RKO (cell line): ENCODE data around the gene HOXC12.

Source experiments
- DNase-seq: peaks from one replicate; pipeline ENCODE4 v3.0.0-alpha.2; 2016; ENCODE audit warnings: low spot score

The HOXC12 gene

GRCh38 chr12:53984901-53985691 lies 30.4 kb downstream of the HOXC12 start, which contains the start of gene HOXC10:
Gene HOXC10 (plus strand): TSS chr12:53985146. CDS start chr12:53985260, 114 bp downstream.
- DNase-seq: peak; percentile 96

- DNase-seq: no peak
Measured at GRCh38 chr12:53985692-53985993, 30.9 kb downstream of the HOXC12 start.

GRCh38 chr12:53985994-53986685 lies 31.4 kb downstream of the HOXC12 start:
- no peak for DNase-seq

DNA sequence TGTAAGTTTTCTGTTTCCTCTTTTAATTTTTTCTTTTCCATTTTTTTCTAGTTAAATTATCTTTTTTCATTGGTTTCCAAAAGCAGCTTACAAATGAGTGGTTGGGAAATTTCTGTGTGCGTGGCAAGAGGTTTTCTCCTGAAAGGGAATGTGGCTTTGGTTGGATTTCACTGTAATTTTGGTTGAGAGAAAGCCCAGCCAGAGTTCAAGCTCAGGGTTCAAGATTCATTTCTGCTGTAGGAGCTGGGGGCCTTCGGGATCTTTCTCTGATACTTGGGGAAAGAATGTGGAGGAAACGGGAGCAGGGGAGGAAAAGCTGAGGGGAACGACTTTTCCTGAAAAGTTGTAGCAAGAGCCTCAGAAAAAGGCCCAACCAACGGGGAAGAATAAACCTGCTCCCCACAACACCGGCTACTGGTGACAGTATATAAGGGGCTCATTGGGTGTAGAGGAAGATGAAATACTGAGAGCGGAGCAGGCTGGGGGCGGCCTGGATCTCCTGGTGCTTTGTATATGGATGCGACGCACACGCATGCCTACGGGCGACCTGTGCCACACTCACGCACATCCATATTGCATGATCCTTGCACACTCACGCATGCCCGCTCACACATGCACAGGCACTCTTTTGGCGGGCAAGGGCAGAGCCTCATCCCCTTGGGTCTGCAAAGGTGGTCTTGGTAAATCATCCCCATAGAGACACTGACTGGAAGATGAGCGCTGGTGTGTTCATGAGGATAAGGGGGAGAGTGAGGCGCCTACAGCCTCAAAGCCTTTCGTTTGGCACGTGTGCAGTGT lies 32.2 kb downstream of the HOXC12 start:
- DNase-seq: no peak

GRCh38 chr12:53987787-53988230 lies 33.1 kb downstream of the HOXC12 start:
- DNase-seq: no peak

DNA sequence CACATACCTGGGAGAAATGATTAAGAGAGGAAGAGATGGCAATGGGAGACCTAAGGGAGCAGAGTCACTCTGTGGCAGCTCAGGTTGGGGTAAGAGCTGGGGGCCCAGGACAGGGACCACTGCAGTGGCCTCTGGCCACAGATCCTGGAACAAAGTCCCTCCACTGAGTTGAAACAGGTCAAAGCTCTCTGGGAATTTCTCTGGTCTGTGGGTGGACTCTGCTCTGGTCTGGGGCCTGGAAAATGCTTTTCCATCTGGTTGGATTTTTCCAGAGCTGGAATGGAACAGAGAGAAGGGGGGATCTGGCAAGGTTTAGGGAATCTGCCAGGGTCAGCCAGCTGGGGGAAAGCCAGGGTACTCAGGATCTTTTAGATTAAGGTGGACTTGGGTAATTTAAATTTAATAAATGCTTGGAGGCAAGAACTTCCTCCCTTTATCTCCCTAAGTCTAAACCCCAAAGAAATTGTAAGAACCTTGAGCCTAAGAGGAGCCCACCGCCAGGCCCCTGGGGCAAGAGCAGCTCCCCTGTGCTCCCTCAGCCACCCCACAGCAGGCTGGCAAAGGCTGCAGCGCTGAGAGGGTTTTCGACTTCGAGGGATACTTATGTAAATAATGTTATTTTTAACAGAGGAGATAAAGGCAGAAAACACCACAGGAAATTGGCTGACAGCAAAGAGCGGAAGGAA lies 34.0 kb downstream of the HOXC12 start:
- no peak for DNase-seq

DNA sequence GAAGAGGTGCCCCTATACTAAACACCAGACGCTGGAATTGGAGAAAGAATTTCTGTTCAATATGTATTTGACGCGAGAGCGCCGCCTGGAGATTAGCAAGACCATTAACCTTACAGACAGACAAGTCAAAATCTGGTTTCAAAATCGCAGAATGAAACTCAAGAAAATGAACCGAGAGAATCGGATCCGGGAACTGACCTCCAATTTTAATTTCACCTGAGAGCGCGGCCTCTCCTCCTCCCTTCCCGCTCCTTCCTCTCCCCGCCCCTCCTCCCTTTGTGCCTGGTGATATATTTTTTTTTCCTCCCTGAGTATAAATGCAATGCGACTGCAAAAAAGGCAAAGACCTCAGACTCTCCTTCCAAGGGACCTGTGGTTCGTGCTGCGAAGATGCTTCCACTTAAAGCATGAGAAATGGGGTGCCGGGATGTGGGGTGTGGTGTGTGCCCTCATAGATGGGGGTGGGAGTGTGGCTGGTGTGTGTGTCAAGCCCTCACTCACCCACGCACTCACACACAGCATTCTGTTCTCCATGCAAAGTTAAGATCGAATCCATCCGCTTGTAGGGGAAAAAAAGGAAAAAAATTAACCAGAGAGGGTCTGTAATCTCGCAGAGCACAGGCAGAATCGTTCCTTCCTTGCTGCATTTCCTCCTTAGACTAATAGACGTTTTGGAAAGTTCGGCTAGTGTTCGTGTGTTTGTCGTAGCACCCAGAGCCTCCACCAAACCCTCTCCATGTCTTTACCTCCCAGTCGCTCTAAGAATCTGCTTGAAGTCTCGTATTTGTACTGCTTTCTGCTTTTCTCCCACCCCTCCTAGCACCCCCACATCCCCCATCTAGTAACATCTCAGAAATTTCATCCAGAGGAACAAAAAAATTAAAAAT lies 34.8 kb downstream of the HOXC12 start:
- no peak for DNase-seq

DNA sequence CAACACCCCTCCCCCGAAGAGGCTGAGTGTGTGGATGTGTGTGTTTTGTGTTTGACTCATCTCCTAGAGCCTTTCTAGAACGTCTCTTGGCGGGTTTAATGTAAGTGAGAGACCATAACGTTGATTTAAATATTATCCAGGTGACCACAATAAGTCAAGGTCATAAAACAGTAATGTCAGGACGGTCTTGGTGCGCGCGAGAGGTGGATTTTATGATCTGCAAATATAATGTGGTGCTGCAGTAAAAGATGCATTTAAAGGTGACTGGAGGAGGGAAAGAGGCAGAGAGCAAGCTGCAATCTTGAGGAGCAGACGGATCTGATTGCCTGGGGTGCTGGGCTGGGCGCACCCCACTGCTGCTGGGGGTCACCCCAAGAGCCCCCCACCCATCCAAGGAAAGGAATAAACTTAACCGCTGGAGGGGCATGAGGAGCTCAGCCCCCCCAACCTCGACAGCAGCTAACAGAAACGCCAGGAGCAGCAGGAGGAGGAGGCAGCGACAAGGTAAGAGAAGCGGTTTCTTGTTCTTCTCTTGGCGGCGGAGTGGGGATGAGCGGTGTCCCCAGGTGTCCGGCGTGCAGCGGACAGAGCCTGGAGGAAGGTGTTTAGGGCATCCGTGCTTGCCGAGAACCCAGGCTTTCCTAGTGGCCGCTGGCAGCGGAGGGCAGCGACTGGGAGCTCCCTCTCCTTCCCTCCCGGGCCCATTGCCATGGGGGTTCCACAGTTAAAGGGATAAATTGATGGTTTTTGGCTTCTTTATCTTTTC lies 35.8 kb downstream of the HOXC12 start:
- no peak for DNase-seq

- DNase-seq: no peak
Measured at GRCh38 chr12:53991077-53991460, 36.4 kb downstream of the HOXC12 start.

DNA sequence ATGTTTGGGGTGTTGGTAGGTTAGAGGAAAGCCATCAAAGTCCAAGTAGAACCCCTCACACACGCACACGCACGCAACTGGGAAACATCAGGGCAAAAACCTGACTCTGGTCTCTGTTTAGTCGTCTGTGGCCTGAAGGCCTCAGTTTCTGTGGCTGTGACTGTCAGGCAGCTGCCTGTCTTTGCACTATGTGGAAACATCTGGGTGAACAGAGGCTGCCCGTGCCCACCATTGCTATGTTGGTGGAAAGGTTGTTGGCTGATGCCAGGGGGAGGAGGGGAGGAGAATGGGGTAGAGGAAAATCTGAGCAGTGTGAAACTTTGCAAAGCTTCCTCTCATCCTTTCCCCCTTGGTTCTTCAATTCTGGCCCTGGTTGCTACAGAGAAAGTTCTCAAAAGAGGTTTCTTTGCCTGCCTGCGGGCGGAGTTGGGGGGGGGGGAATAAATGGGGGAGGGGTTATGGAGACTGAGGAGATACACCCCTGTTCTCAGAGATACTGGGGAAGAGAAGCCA lies 37.7 kb downstream of the HOXC12 start:
- DNase-seq: no peak

DNA sequence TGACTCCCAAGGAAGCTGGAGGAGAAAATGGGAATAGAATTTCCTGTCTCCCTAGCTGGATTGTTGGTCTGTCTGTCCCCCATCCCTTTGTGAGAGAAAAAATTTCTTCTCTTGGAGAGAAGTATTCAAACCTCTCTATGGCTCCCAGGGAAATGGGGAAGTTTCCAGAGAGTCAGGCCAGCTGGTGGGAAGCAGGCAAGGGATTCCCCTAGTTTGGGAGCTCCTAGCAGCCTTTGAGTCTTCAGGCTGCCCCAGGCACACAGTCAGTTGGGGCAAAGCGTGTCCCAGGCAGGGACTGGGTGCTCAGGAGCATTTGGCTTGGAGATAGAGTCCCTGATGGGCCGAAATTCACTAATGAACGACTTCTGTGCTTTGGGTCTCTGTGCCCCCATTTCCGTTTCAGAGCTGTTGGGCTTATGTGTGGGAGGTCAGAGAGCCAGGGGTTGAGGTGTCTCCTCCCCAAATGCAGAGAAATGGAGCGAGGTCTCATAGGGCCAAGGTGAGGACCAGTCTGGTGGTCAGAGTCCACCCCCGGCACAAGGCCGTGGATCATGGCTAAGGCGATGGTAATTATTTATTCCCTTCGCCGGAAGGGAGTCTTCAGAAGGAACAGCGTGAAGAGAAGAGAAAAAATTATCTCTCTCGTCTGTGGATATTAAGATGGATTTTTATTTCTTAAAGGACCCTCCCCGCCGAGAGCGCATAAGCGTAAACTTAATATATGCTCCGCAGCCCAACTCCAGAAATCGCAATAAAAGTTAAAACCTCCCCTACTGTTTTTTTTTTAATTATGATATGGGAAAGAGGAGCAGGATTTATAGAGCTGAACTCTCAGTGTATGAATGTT lies 38.7 kb downstream of the HOXC12 start:
- DNase-seq: no peak

DNA sequence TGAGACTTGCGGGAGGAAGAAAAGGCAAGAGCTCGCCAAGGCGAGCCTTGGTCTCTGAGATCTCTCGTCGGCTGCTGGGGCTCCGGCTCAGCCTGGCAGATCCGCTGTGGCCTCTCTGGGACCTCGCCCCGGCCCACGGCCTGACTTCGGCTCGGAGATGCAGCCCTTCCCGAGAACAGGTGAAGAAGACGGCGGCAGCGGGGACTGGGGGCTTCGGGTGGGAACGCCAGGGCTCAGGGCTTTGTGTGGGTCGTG lies 39.2 kb downstream of the HOXC12 start:
- no peak for DNase-seq

DNA sequence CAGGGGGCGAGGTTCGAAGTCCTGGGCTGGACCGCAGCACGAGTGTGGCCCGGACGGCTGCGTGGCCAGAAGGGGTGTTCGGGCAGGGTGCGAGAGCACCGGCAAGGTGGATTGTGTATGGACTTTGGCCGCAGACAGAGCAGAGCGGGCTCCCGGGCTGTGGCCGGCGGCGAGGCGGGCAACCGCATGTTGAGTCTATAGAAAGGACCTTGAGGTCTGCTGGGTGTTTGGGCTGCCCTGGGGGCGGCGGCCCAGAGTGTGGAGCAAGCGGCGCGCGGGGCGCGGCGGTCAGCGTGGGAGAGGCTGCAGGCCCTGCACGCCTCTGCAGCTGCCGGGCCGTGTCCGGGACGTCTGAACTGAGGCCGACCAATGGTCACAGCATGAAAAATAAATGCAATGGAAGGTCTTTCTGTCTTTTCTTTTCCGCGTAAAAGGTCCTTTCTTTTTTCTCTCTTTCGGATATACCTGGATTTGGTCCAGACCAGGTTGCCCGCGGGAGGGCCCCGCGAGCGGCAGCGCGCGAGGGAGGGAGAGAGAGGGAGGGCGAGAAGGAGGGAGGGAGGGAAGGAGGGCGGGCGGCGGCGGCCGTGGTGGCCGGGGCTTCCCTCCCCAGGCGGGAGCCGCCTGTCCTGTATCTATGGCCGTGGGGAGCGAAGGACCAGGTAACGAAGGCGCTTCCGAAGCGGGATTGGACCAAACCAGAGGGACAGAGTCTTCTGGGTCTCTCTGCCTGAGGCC lies 39.7 kb downstream of the HOXC12 start:
- DNase-seq: peak; percentile 22

- no peak for DNase-seq
Measured at GRCh38 chr12:53995002-53995377, 40.3 kb downstream of the HOXC12 start.

- peak; percentile 84 for DNase-seq
Measured at GRCh38 chr12:53995378-53996239, 40.9 kb downstream of the HOXC12 start.

DNA sequence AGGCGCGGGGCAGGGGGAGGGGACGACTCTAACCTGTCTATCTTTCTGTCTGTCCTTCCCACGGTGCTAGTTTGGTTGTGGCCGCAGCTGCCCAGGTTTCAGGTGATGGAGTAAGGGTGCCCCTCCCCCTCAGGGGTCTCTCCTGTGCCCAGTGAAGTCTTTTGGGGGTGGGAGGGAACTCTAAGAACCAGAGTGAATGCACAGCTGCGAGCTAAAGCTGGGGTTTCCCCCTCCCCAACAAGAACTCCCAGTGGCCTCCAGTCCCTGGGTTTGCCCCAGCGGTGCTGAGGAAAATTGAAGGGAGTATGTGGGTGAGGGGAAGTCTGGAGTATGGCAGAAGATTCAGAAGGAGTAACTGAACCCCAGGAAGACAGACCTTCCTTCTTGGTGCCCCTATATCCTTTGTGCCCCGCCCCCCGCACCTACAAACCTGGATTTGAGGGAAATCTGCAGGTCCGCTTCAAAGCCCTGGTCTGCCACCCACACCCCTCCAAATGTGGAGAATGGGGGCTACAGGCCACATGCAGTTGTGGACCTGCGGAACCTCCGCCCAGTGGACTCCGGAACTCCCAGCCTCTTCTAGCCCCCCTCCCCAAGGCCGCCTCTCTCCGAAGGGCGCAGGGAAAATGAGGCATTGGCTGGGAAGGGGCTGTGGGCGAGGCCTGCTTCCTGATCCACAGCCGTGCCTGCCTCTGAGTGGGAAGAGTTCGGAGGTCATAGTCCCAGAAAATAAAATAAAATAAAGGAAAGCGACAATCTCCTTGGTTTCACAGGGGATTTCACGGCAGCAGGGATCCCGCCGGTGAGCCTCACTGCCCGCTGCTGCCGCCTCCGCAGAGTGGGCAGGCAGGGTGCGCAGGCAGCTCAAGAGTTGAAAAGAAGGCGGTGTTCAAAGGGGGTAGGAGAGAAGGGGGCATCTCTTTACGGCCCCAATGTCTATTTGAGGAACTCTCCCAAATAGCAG lies 41.8 kb downstream of the HOXC12 start:
- DNase-seq: peak; percentile 49
